Parathyroid adenoma (tissue), 2 donors: ENCODE results near the gene IL17RD.
A peak's percentile ranks its signal among the peaks of the same experiment; 100 is the strongest.

Experiments used
- H2AFZ ChIP-seq: fragments of 300-600 bp; sonication (generic); one replicate; pipeline ENCODE4 v1.7.0; 2017; ENCODE audit warnings: antibody characterized with exemption, mild to moderate bottlenecking
- H3K27ac ChIP-seq: fragments of 300-600 bp; sonication (generic); one replicate; pipeline ENCODE4 v1.7.0; 2017
- H3K27me3 ChIP-seq: fragments of 300-600 bp; sonication (generic); one replicate; pipeline ENCODE4 v1.7.0; 2017; ENCODE audit warnings: low read length; ENCODE audit not compliant: control insufficient read depth, insufficient read depth
- H3K36me3 ChIP-seq: fragments of 300-600 bp; sonication (generic); one replicate; pipeline ENCODE4 v1.7.0; 2017; ENCODE audit warnings: low read length; ENCODE audit not compliant: control insufficient read depth, insufficient read depth
- H3K4me1 ChIP-seq: fragments of 300-600 bp; sonication (generic); one replicate; pipeline ENCODE4 v1.7.0; 2017; ENCODE audit warnings: control low read depth
- H3K4me2 ChIP-seq: fragments of 300-600 bp; sonication (generic); one replicate; pipeline ENCODE4 v1.7.0; 2017; ENCODE audit warnings: low read length
- H3K4me3 ChIP-seq: fragments of 300-600 bp; sonication (generic); one replicate; pipeline ENCODE4 v1.7.0; 2017; ENCODE audit warnings: low read depth, low read length
- H3K79me2 ChIP-seq: fragments of 300-600 bp; sonication (generic); one replicate; pipeline ENCODE4 v1.7.0; 2017; ENCODE audit warnings: control low read depth
- H3K9ac ChIP-seq: fragments of 300-600 bp; sonication (generic); one replicate; pipeline ENCODE4 v1.7.0; 2017; ENCODE audit warnings: mild to moderate bottlenecking
- H3K9me3 ChIP-seq: fragments of 300-600 bp; sonication (generic); one replicate; pipeline ENCODE4 v1.7.0; 2017; ENCODE audit warnings: low read length; ENCODE audit not compliant: control insufficient read depth
- CTCF ChIP-seq: fragments of 300-600 bp; sonication (generic); IDR thresholded peaks from one replicate; pipeline ENCODE4 v1.7.0; 2017; ENCODE audit warnings: antibody characterized with exemption, mild to moderate bottlenecking
- donor health status: primary hyperparathyroidism.

IL17RD gene

DNA sequence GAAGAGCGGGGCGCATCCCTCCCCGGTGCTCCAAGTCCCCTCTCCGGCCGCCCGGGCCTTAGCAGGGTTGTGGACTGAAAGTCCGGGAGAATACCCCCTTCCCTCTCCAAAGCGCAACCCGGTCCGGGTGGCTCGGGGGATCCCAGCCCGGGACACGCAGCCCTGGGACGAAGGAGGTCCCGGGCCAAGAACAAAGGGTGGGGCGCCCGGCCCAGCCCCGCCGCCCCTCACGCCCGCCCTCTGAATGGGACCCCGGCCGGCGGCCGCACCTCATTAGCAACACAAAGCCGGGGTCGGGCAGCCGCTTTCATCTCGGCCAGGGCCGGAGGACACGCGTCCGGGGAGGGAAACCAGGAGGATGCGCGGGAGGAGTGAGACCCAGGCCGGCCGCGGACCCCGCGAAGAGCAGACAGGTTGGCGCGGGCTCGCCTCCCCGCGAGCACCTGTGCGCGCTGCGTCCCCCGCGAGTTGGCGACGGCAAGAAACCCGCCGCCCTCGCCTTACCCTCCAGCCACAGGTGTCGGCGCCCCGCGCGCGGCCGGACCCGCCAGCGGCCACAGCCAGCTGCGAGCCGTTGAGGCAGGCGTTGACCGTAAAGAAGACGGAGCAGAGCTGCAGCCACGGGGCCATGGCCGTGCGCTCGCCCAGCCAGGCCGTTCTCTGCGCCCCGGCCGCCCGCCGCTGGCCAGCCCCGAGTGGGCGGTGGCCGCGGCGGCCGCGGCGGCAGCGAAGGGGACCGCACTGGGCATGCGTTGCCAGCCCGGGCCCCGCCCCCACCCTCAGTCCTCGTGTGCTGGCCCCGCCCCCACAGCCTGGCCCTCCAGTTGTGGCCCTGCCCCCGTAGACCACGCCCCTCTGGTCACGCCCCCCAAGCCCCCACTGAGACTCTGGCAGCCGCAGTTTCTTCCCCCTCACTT, at the start of gene IL17RD:
Gene IL17RD (minus strand): TSS at position 697 of the 917 bp plus-strand sequence. CDS start 67 bp downstream, at position 630.
- no peaks in the 10 kb centered on the region for H3K36me3 ChIP-seq
- no peaks in the 10 kb centered on the region for H3K27me3 ChIP-seq
- H3K9me3 ChIP-seq, result no peaks in the 10 kb centered on the region
- peak within 1 kb of the TSS; percentile 93 for H2AFZ ChIP-seq
- H3K79me2 ChIP-seq, result no peaks in the 10 kb centered on the region
- peaks cover 11% of the 10 kb centered on the region for H3K4me1 ChIP-seq
- H3K9ac ChIP-seq, result no peak within 1 kb of the TSS
- peak within 1 kb of the TSS; percentile 62 for H3K4me3 ChIP-seq
- TF ChIP-seq CTCF, result no peak
- peak within 1 kb of the TSS; percentile 3 for H3K27ac ChIP-seq
- peak within 1 kb of the TSS; percentile 88 for H3K4me2 ChIP-seq

DNA sequence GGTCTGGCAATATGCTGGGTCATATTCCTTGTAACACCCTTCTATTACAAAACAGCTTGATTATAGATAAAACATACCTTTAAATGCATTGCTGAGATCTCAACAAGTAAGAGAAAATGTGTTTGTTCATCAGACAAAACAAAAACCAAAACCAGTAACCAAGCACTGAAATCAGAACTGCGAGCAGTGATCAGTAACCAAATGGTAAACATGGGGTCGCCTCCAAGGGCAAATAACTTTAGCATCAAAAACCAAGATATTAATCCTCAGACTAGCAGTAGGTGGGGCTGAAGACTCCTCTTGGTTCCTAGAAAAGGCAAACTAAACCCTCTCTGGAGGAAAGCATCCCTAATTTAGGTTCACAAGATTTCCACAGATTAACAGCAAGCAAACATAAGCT, 41.3 kb upstream of the IL17RD start:
- H3K4me2 ChIP-seq, result no peak overlapping the region
- no peak for TF ChIP-seq CTCF
- H2AFZ ChIP-seq, result no peak overlapping the region
- no peaks in the 10 kb centered on the region for H3K27me3 ChIP-seq
- no peak overlapping the region for H3K4me3 ChIP-seq
- no peaks in the 10 kb centered on the region for H3K9me3 ChIP-seq
- H3K27ac ChIP-seq, result no peak overlapping the region
- H3K36me3 ChIP-seq, result no peaks in the 10 kb centered on the region
- H3K9ac ChIP-seq, result no peak overlapping the region
- H3K79me2 ChIP-seq, result no peaks in the 10 kb centered on the region
- no peaks in the 10 kb centered on the region for H3K4me1 ChIP-seq

DNA sequence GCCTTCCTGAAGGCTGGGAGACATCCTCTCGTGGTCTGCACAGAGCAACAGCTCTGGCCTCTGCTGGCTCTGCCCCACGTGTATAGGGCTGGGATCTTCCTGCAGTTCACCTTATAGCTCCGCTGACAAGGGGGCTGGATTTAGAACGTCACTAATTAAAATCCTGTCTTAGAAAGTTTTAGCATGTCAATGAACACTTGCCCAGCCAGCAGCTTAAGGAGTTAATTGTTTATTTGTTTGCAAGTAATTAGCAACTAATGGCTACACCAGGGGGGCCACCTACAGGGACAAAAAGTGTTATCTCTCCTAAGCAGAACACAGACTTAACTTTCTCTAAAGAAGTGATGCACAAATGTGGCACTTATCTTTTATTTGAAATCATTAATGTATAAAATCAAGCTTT, 34.7 kb upstream of the IL17RD start, which contains the start of gene HESX1:
Gene HESX1 (minus strand): TSS at position 84 of the 403 bp plus-strand sequence. CDS start 60 bp downstream, at position 24.
- Histone ChIP-seq H3K4me1 (no peaks in the 10 kb centered on the region), H3K79me2 (no peaks in the 10 kb centered on the region)
- no peak for TF ChIP-seq CTCF

GRCh38 chr3:57194641-57195040, 29.5 kb upstream of the IL17RD start:
- no peak overlapping the region for H3K27ac ChIP-seq
- no peak overlapping the region for H3K4me2 ChIP-seq
- no peaks in the 10 kb centered on the region for H3K36me3 ChIP-seq
- H3K4me1 ChIP-seq, result no peaks in the 10 kb centered on the region
- H3K4me3 ChIP-seq, result no peak overlapping the region
- no peak for TF ChIP-seq CTCF
- no peaks in the 10 kb centered on the region for H3K9me3 ChIP-seq
- H2AFZ ChIP-seq, result no peak overlapping the region
- H3K27me3 ChIP-seq, result no peaks in the 10 kb centered on the region
- H3K9ac ChIP-seq, result no peak overlapping the region
- no peaks in the 10 kb centered on the region for H3K79me2 ChIP-seq

More for the DNA sequence above, 34.7 kb upstream of the IL17RD start, which contains the start of gene HESX1:
- Histone ChIP-seq H3K27me3 (no peaks in the 10 kb centered on the region), H3K36me3 (no peaks in the 10 kb centered on the region), H3K27ac (no peak within 1 kb of the TSS), H3K4me2 (no peak within 1 kb of the TSS), H3K9me3 (no peaks in the 10 kb centered on the region), H3K4me3 (no peak within 1 kb of the TSS), H2AFZ (no peak within 1 kb of the TSS), H3K9ac (no peak within 1 kb of the TSS)
